Astrocyte (in vitro differentiated cells and primary cell): ENCODE data around the gene PTPRK.

Source experiments
- EZH2 ChIP-seq: IDR thresholded peaks from 2 replicates; pipeline ENCODE4 v1.6.1; 2012; ENCODE audit warnings: mild to moderate bottlenecking, low read length, inconsistent platforms; ENCODE audit not compliant: insufficient read depth
- TF ChIP-seq, protein P1 (sequence below): IDR thresholded peaks from 2 replicates; pipeline ENCODE4 v1.5.1; 2011; ENCODE audit warnings: low read depth, mild to moderate bottlenecking, inconsistent platforms, low read length, moderate library complexity; ENCODE audit not compliant: insufficient read depth

DNA sequence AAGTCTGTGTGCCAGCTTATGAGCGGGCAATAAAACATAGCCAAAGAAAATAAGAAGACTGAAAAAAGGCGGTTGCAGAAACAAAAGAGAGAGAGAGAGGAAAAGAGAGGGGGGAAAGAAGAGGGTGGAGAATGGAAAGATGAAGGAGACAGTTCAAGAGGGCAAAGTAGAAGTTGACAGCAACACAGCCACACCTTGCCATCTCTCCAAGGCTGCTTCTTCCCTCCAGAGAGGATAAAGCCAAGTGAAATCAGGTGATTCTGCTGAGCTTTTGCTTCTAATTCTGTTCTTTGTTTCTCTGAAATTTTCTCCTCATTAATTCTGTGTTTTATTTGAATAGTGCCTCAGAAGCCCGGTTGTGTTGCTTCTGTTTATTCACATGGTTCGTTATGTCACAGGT lies 48.5 kb downstream of the PTPRK start:
- TF ChIP-seq, protein P1, sequence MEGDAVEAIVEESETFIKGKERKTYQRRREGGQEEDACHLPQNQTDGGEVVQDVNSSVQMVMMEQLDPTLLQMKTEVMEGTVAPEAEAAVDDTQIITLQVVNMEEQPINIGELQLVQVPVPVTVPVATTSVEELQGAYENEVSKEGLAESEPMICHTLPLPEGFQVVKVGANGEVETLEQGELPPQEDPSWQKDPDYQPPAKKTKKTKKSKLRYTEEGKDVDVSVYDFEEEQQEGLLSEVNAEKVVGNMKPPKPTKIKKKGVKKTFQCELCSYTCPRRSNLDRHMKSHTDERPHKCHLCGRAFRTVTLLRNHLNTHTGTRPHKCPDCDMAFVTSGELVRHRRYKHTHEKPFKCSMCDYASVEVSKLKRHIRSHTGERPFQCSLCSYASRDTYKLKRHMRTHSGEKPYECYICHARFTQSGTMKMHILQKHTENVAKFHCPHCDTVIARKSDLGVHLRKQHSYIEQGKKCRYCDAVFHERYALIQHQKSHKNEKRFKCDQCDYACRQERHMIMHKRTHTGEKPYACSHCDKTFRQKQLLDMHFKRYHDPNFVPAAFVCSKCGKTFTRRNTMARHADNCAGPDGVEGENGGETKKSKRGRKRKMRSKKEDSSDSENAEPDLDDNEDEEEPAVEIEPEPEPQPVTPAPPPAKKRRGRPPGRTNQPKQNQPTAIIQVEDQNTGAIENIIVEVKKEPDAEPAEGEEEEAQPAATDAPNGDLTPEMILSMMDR, result no peak
- no peak for TF ChIP-seq EZH2
